Activated CD8-positive, alpha-beta T cell treated with anti-CD3 and anti-CD28 coated beads for 36 hours (primary cell): Measurements from ENCODE around the gene IMP4. TPM values are rescaled to one million over a fixed set of nuclear protein-coding genes. Genes with fewer than 3 reads are reported as not detected.

Experiments
- ATAC-seq: fragments of 200-7000 bp; cut with Tn5 transposase; one replicate; pipeline ENCODE4 v1.10.0; 2021; ENCODE audit warnings: mild to moderate bottlenecking, moderate library complexity
- CTCF ChIA-PET: fragments of 350-600 bp; sonication (Branson Sonifier 250); formaldehyde crosslinking; loops from one replicate; lab custom pipeline; 2021; ENCODE audit warnings: antibody characterized with exemption; lab: Charles Lee
- POLR2A ChIA-PET: fragments of 350-600 bp; sonication (Branson Sonifier 250); formaldehyde crosslinking; loops from one replicate; lab custom pipeline; 2021; ENCODE audit warnings: antibody characterized with exemption; lab: Charles Lee
- DNase-seq: peaks from one replicate; pipeline ENCODE4 v3.0.0-alpha.2; 2020
- H3K27ac Mint-ChIP-seq: one replicate; pipeline ENCODE4 v1.8.0; 2021; ENCODE audit warnings: mild to moderate bottlenecking, mixed read lengths
- H3K27me3 Mint-ChIP-seq: one replicate; pipeline ENCODE4 v1.8.0; 2021; ENCODE audit warnings: mixed read lengths
- H3K36me3 Mint-ChIP-seq: one replicate; pipeline ENCODE4 v1.8.0; 2021; ENCODE audit warnings: low read depth, mixed read lengths
- H3K4me1 Mint-ChIP-seq: one replicate; pipeline ENCODE4 v1.8.0; 2021; ENCODE audit warnings: low read depth, mixed read lengths
- H3K4me3 Mint-ChIP-seq: one replicate; pipeline ENCODE4 v1.8.0; 2021; ENCODE audit warnings: mild to moderate bottlenecking, moderate library complexity, mixed read lengths
- H3K9me3 Mint-ChIP-seq: one replicate; pipeline ENCODE4 v1.8.0; 2021; ENCODE audit warnings: mixed read lengths
- CTCF ChIP-seq: fragments of 200-600 bp; IDR thresholded peaks from one replicate; pipeline ENCODE4 v1.8.0; 2022; ENCODE audit warnings: antibody characterized with exemption, mild to moderate bottlenecking
- intact Hi-C: fragments of 100-400 bp; cut with micrococcal nuclease; formaldehyde crosslinking; loops from one replicate; pipeline ENCODE4 v1.10.0; 2022
- total RNA-seq, 2 experiments: library from RNA; stranded (reverse); gene quantifications; one replicate each; pipeline ENCODE4 v1.2.3, GENCODE V29; 2021

IMP4 gene
- total RNA-seq, 2 experiments from 2014 or later, result 160 to 163 TPM

GRCh38 chr2:130339885-130340745 is 2.6 kb upstream of the IMP4 start:
- TF ChIP-seq CTCF, result no peak
- DNase-seq, result no peak
- peaks cover 19% of the 10 kb centered on the region for H3K36me3 Mint-ChIP-seq
- ATAC-seq, result no peak
- CTCF ChIA-PET, result interaction anchor here (2.8 to 3.7 kb wide), 2 partner anchors 8 to 33 kb away, joined by 18 to 34 read pairs; no protein-coding TSS in a partner anchor
- H3K27me3 Mint-ChIP-seq, result no peaks in the 10 kb centered on the region
- POLR2A ChIA-PET, result interaction anchor here (1.2 to 3.9 kb wide), 5 partner anchors 30 to 159 kb away, joined by 3 to 28 read pairs (median 4); partner anchors contain the start of gene SMPD4
- H3K4me1 Mint-ChIP-seq, result peaks cover 19% of the 10 kb centered on the region
- intact Hi-C loops, result loop anchor here (5.0 kb wide), 1 partner anchor 158 kb away; the partner anchor contains the start of genes MZT2B and SMPD4
- peak overlapping the region; percentile 3 for H3K27ac Mint-ChIP-seq
- no peak overlapping the region for H3K4me3 Mint-ChIP-seq
- no peaks in the 10 kb centered on the region for H3K9me3 Mint-ChIP-seq

GRCh38 chr2:130341562-130342019 is 1.1 kb upstream of the IMP4 start:
- CTCF ChIA-PET, result interaction anchor here (0.9 to 3.7 kb wide), 6 partner anchors 9 to 160 kb away, joined by 3 to 34 read pairs (median 10); partner anchors contain the start of genes MZT2B and SMPD4
- H3K9me3 Mint-ChIP-seq, result no peaks in the 10 kb centered on the region

GRCh38 chr2:130342020-130342532 is 621 bp upstream of the IMP4 start:
- intact Hi-C loops, result no loop called here
- ChIA-PET POLR2A (interaction anchor here (0.9 to 4.7 kb wide), 14 partner anchors 8 to 482 kb away, joined by 3 to 65 read pairs (median 7); partner anchors contain the start of genes GPR148, MZT2B, PTPN18 and SMPD4), CTCF (interaction anchor here (0.7 to 3.7 kb wide), 8 partner anchors 9 to 161 kb away, joined by 3 to 34 read pairs (median 5); partner anchors contain the start of genes MZT2B and SMPD4)
- Mint-ChIP-seq H3K27ac (peak overlapping the region; percentile 99), H3K27me3 (no peaks in the 10 kb centered on the region), H3K36me3 (peaks cover 39% of the 10 kb centered on the region), H3K4me1 (peaks cover 32% of the 10 kb centered on the region), H3K9me3 (no peaks in the 10 kb centered on the region), H3K4me3 (peak overlapping the region; percentile 98)
- TF ChIP-seq CTCF, result no peak
- peak; percentile 92 for DNase-seq
- ATAC-seq, result peak; percentile 83

More at GRCh38 chr2:130341562-130342019, 1.1 kb upstream of the IMP4 start:
- POLR2A ChIA-PET, result interaction anchor here (1.2 to 4.7 kb wide), 11 partner anchors 8 to 162 kb away, joined by 3 to 65 read pairs (median 8); partner anchors contain the start of genes MZT2B, PTPN18 and SMPD4
- TF ChIP-seq CTCF, result no peak
- Mint-ChIP-seq H3K27ac (peak overlapping the region; percentile 99), H3K27me3 (no peaks in the 10 kb centered on the region), H3K36me3 (peaks cover 34% of the 10 kb centered on the region), H3K4me1 (peaks cover 28% of the 10 kb centered on the region), H3K4me3 (peak overlapping the region; percentile 98)
- intact Hi-C loops, result no loop called here
- ATAC-seq (no peak), DNase-seq (peak; percentile 32)

GRCh38 chr2:130344578-130344977 is 1.9 kb downstream of the IMP4 start:
- DNase-seq, result no peak
- intact Hi-C loops, result no loop called here
- H3K27ac Mint-ChIP-seq, result peak overlapping the region; percentile 44
- H3K9me3 Mint-ChIP-seq, result no peaks in the 10 kb centered on the region
- ChIA-PET POLR2A (interaction anchor here (0.6 to 4.7 kb wide), 3 partner anchors 9 to 27 kb away, joined by 3 to 65 read pairs (median 4); partner anchors contain the start of gene PTPN18), CTCF (no interaction called here)
- peak overlapping the region; percentile 98 for H3K4me3 Mint-ChIP-seq
- no peaks in the 10 kb centered on the region for H3K27me3 Mint-ChIP-seq
- no peak for TF ChIP-seq CTCF
- peaks cover 53% of the 10 kb centered on the region for H3K36me3 Mint-ChIP-seq
- no peak for ATAC-seq
- peaks cover 41% of the 10 kb centered on the region for H3K4me1 Mint-ChIP-seq
